ENCODE data around the gene PPP6R3. TPM values are rescaled to one million over a fixed set of nuclear protein-coding genes. Genes with fewer than 3 reads are reported as not detected.

Gene PPP6R3
- total RNA-seq, 3 donors from 2014 or later (not counting 1 experiment from before 2014, with no cell fraction given), result 148 to 176 (median 149) TPM

DNA sequence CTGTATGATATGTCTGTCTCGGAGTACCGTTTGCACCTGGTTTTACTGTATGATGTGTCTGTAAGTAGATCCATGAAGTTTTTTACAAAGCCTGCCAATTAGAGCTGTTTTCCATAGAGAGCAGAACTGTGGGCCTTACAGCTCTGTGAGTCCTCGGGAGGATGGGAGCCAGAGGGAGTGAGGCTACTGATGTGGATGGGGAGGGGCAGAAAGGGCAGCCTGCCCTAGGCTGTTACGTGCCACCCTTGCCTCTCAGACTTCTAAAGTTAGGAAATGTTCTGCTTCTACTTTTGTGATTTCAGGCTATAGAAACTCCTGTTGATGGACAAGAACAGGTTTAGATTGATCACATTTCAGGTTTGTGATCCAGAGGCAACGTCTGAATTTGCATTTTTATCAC, 105.2 kb downstream of the PPP6R3 start:
- H3K4me1 Mint-ChIP-seq, result peaks cover 22 to 27% of the 10 kb centered on the region in 2 donors
- ATAC-seq (no peak), DNase-seq (no peak)
- H3K27me3 Mint-ChIP-seq (ENCODE audit: low read depth in 2 of 2), result no peaks in the 10 kb centered on the region
- H3K9me3 ChIP-seq (ENCODE audit: control insufficient read depth, insufficient read depth, low read length), result no peaks in the 10 kb centered on the region
- H3K4me3 ChIP-seq (ENCODE audit: low read length), result no peak overlapping the region
- H3K36me3 Mint-ChIP-seq, result peaks cover 11% of the 10 kb centered on the region
- no peak overlapping the region for H3K27ac ChIP-seq (ENCODE audit: low read length)
- H3K36me3 ChIP-seq (ENCODE audit: control insufficient read depth, insufficient read depth, low read length), result peaks cover 74% of the 10 kb centered on the region
- intact Hi-C loops (cut with micrococcal nuclease), result no loop called here
- TF ChIP-seq, protein P1, sequence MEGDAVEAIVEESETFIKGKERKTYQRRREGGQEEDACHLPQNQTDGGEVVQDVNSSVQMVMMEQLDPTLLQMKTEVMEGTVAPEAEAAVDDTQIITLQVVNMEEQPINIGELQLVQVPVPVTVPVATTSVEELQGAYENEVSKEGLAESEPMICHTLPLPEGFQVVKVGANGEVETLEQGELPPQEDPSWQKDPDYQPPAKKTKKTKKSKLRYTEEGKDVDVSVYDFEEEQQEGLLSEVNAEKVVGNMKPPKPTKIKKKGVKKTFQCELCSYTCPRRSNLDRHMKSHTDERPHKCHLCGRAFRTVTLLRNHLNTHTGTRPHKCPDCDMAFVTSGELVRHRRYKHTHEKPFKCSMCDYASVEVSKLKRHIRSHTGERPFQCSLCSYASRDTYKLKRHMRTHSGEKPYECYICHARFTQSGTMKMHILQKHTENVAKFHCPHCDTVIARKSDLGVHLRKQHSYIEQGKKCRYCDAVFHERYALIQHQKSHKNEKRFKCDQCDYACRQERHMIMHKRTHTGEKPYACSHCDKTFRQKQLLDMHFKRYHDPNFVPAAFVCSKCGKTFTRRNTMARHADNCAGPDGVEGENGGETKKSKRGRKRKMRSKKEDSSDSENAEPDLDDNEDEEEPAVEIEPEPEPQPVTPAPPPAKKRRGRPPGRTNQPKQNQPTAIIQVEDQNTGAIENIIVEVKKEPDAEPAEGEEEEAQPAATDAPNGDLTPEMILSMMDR (IDR thresholded peaks at IDR 0.05), result no peak
- peak overlapping the region in 1 of 2 donors; percentile 7 for H3K27ac Mint-ChIP-seq
- 92% methylated on average over 5 of the region's 5 CpGs for WGBS (ENCODE audit: insufficient coverage)
- no peaks in the 10 kb centered on the region for H3K4me1 ChIP-seq (ENCODE audit: control insufficient read depth, insufficient read depth, low read length)
- H3K27me3 ChIP-seq (ENCODE audit: control insufficient read depth, insufficient read depth, low read length), result no peaks in the 10 kb centered on the region
- no peak overlapping the region for H3K4me3 Mint-ChIP-seq
- H3K9me3 Mint-ChIP-seq, result no peaks in the 10 kb centered on the region

DNA sequence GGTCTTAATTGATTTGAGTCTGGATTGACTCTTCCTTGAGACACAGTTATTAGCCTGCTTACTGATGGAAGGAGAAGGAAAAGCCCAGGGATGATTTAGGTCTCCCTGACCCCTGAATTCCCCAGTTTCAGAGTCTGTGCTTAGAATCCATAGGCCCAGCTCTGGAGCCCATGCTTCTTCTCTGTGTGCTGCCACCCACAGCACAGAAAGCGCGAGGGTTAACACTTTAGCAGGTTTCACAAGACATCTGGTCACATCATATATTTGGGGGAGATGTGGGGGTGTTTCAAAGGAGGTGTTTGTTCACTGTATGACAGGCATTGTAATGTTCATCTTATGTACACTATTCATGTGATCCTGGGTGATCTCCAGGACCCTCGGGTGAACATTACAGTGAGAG, 107.0 kb downstream of the PPP6R3 start:
- Mint-ChIP-seq H3K27me3 (ENCODE audit: low read depth in 2 of 2) (no peaks in the 10 kb centered on the region), H3K4me1 (peaks cover 22 to 34% of the 10 kb centered on the region in 2 donors), H3K4me3 (no peak overlapping the region), H3K27ac (peak overlapping the region in 1 of 2 donors; percentile 25), H3K9me3 (no peaks in the 10 kb centered on the region), H3K36me3 (peaks cover 17% of the 10 kb centered on the region)
- Histone ChIP-seq H3K27me3 (ENCODE audit: control insufficient read depth, insufficient read depth, low read length) (no peaks in the 10 kb centered on the region), H3K27ac (ENCODE audit: low read length) (no peak overlapping the region), H3K4me3 (ENCODE audit: low read length) (no peak overlapping the region), H3K4me1 (ENCODE audit: control insufficient read depth, insufficient read depth, low read length) (no peaks in the 10 kb centered on the region), H3K9me3 (ENCODE audit: control insufficient read depth, insufficient read depth, low read length) (no peaks in the 10 kb centered on the region), H3K36me3 (ENCODE audit: control insufficient read depth, insufficient read depth, low read length) (peaks cover 81% of the 10 kb centered on the region)
- TF ChIP-seq, protein P1 (IDR thresholded peaks at IDR 0.05), result no peak
- no peak for DNase-seq
- 100% methylated on average over 1 of the region's 3 CpGs for WGBS (ENCODE audit: insufficient coverage)
- ATAC-seq, result no peak
- intact Hi-C loops (cut with micrococcal nuclease), result no loop called here

DNA sequence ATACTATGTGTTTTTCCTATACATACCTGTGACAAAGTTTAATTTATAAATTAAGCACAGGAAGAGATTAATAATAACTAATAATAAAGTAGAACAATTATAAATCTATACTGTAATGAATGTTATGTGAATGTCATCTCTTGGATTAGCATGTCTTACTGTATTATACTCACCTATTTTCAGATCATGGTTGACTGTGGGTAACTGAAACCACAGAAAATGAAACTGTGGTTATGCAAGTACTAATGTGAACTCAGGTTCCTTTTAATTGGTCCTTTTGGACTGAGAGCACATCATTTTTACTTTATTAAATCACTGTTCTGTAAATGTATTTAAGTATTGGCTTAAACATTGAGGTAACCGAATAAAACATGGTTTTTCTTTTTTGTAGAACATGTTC, 108.8 kb downstream of the PPP6R3 start:
- no peaks in the 10 kb centered on the region for H3K4me1 ChIP-seq (ENCODE audit: control insufficient read depth, insufficient read depth, low read length)
- DNase-seq (peak in 1 of 2 donors; percentile 16), ATAC-seq (peak in 1 of 3 donors; percentile 57)
- no peak overlapping the region for H3K4me3 ChIP-seq (ENCODE audit: low read length)
- H3K27ac ChIP-seq (ENCODE audit: low read length), result no peak overlapping the region
- no peaks in the 10 kb centered on the region for H3K27me3 ChIP-seq (ENCODE audit: control insufficient read depth, insufficient read depth, low read length)
- peaks cover 76% of the 10 kb centered on the region for H3K36me3 ChIP-seq (ENCODE audit: control insufficient read depth, insufficient read depth, low read length)
- Mint-ChIP-seq H3K27ac (no peak overlapping the region), H3K36me3 (peaks cover 19% of the 10 kb centered on the region), H3K27me3 (ENCODE audit: low read depth in 2 of 2) (no peaks in the 10 kb centered on the region), H3K4me1 (peaks cover 22 to 42% of the 10 kb centered on the region in 2 donors), H3K9me3 (no peaks in the 10 kb centered on the region), H3K4me3 (no peak overlapping the region)
- intact Hi-C loops (cut with micrococcal nuclease), result no loop called here
- TF ChIP-seq, protein P1 (IDR thresholded peaks at IDR 0.05), result no peak
- no peaks in the 10 kb centered on the region for H3K9me3 ChIP-seq (ENCODE audit: control insufficient read depth, insufficient read depth, low read length)
- 71% methylated on average over 1 of the region's 1 CpG for WGBS (ENCODE audit: insufficient coverage)

DNA sequence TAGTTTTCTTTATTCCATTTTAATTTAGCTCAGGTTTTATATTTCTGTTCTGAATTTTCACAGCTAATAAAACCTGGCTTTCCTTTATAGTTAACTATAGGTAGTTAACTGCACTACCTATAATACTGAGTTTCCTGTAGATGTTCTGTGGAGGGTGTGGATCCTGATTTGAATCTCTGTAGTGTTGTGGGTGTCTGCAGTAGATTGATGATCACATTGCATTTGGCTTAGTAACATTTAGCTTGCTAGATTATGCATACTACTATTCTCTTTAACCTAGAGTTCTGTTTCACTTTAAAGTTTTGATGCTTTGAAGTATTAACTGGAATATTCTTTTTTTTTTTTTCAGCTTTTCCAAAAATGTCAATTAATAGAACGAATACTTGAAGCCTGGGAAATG, 110.1 kb downstream of the PPP6R3 start:
- no peaks in the 10 kb centered on the region for H3K9me3 Mint-ChIP-seq
- H3K27me3 Mint-ChIP-seq (ENCODE audit: low read depth in 2 of 2), result no peaks in the 10 kb centered on the region
- Histone ChIP-seq H3K27ac (ENCODE audit: low read length) (no peak overlapping the region), H3K36me3 (ENCODE audit: control insufficient read depth, insufficient read depth, low read length) (peaks cover 74% of the 10 kb centered on the region), H3K4me1 (ENCODE audit: control insufficient read depth, insufficient read depth, low read length) (no peaks in the 10 kb centered on the region), H3K4me3 (ENCODE audit: low read length) (no peak overlapping the region), H3K27me3 (ENCODE audit: control insufficient read depth, insufficient read depth, low read length) (no peaks in the 10 kb centered on the region), H3K9me3 (ENCODE audit: control insufficient read depth, insufficient read depth, low read length) (no peaks in the 10 kb centered on the region)
- peaks cover 19 to 30% of the 10 kb centered on the region in 2 donors for H3K4me1 Mint-ChIP-seq
- no peak overlapping the region for H3K27ac Mint-ChIP-seq
- peaks cover 15% of the 10 kb centered on the region for H3K36me3 Mint-ChIP-seq
- DNase-seq, result no peak
- ATAC-seq, result no peak
- H3K4me3 Mint-ChIP-seq, result no peak overlapping the region
- intact Hi-C loops (cut with micrococcal nuclease), result no loop called here
- WGBS (ENCODE audit: insufficient coverage), result no CpG with 5 or more reads among the region's 1 CpG
- TF ChIP-seq, protein P1 (IDR thresholded peaks at IDR 0.05), result no peak
